VCaP (cell line): Measurements from ENCODE around the gene NEBL.

Experiments used
- H3K27ac ChIP-seq: fragments of 450-650 bp; 2 replicates; pipeline ENCODE4 v1.5.1; 2017
- TF ChIP-seq, protein P1 (sequence below): fragments of 450-650 bp; conservative IDR thresholded peaks from 2 replicates; pipeline ENCODE4 v1.5.1; 2017; ENCODE audit warnings: mild to moderate bottlenecking, moderate library complexity

The NEBL gene

DNA sequence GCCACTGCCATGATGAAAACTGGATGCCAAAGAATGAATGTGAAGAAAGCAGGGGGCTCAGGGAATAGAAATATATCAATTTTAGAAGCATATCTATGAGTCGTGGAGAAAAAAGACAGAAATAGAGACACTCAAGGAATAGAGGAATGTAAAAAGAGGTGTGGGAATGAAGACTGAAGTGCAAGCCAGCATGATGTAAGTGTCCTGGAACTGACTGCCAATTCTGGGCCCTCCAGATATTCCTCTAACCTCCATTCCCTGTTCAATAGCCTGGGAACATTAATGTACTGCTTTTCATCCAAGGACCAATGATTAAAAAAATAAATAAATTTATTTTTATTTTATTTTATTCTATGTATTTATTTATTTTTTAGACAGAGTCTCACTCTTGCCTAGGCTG lies 40.6 kb downstream of the NEBL start:
- TF ChIP-seq, protein P1, sequence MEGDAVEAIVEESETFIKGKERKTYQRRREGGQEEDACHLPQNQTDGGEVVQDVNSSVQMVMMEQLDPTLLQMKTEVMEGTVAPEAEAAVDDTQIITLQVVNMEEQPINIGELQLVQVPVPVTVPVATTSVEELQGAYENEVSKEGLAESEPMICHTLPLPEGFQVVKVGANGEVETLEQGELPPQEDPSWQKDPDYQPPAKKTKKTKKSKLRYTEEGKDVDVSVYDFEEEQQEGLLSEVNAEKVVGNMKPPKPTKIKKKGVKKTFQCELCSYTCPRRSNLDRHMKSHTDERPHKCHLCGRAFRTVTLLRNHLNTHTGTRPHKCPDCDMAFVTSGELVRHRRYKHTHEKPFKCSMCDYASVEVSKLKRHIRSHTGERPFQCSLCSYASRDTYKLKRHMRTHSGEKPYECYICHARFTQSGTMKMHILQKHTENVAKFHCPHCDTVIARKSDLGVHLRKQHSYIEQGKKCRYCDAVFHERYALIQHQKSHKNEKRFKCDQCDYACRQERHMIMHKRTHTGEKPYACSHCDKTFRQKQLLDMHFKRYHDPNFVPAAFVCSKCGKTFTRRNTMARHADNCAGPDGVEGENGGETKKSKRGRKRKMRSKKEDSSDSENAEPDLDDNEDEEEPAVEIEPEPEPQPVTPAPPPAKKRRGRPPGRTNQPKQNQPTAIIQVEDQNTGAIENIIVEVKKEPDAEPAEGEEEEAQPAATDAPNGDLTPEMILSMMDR: no peak
- H3K27ac ChIP-seq: no peak overlapping the region

DNA sequence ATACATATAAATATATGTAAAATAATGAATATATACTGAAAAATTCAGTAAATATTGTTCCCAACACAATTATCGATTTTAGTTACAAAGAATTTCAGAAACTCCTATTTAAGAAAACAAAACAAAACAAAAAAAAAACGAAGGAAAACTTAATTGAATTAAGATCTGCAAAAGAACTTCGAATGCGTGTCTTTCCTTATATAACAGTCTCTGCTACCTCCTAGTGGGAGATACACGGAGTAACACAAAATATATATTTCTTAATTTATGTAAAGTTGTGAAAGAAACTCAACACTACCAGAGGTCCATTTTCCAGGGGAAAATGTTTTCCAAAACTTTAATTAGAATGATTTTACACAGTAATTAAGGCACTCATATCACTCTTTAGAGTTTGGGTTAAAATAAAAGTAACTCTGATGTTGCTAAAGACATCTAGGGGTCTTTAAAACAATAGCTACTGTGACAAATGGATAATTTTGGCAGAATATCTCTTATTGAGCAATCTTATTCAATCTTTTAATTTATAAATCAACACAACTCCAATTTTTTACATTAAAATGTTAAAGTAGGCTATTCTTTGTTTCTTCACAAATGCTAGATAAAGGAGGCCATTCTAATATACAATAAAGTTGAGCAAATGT lies 41.6 kb downstream of the NEBL start:
- TF ChIP-seq, protein P1: peak; percentile 70
- H3K27ac ChIP-seq: no peak overlapping the region

DNA sequence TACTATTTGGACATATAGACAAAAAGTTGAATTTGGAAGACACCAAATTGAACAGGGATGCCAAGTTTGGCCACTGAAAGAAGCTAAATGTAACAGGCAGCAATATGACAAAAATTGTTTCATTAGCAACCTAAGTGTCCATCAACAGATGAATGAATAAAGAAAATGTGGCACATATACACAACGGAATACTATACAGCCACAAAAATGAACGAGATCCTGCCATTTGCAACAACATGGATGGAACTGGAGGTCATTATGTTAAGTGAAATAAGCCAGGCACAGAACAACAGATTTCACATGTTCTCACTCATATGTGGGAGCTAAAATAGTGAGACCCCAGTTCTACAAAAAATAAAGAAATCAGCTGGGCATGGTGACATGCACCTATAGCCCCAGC lies 43.8 kb downstream of the NEBL start:
- no peak overlapping the region for H3K27ac ChIP-seq
- TF ChIP-seq, protein P1: no peak

DNA sequence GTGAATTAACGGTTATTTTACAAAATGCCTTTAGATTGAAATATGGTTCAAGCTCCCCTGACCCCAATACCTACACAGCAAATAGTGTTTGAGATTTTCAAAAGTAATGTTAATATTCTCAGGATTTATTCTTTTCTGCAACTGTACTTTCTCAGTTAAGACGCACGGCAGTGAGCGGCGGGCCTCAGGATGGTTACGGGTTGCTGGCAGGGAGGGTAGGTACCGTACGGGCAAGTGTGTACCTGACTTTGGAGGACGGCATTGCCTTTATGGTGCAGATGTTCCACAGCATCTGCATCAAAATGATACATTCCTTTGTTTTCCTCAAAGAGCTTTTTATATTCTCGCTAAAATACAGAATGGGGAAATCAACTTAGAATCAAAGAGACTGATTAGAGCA lies 44.8 kb downstream of the NEBL start:
- TF ChIP-seq, protein P1: no peak
- no peak overlapping the region for H3K27ac ChIP-seq

DNA sequence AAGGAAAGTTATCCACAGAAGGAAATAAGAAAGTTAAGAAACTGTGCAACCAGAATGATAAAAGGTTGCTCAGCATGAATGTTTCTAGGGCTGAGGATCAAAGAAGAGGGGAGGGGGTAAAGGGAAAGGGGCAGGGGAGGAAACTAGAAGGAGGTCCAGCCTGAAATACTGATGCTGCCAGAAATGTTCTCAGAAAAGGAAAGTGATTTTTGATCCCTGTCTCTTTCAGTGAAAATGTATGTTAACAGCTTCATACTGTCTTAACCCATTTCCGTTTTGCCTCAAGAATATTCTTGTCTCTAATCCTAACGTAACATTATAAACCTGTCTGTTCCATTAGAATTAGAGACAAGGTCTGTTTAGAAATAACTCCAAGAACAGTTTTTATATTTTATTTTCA lies 49.6 kb downstream of the NEBL start:
- TF ChIP-seq, protein P1: no peak
- no peak overlapping the region for H3K27ac ChIP-seq

DNA sequence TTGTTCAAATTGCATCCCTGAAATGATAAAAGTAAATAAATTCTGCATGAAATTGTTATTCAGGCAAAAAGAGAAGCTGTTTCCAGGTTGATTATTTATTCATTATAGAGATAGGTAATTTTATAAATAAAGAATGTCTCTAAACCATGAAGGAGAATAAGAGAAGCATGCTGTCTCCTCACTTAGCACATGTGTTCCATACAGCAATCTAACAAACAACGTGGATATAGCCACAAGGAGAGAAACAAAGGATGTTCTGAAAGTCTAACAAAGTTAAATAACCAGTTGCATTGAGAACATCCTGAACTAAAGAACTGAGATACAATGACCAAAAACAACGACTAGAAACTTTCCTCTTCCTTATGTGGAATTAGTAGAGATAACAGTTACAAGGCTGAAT lies 50.8 kb downstream of the NEBL start:
- TF ChIP-seq, protein P1: no peak
- no peak overlapping the region for H3K27ac ChIP-seq

DNA sequence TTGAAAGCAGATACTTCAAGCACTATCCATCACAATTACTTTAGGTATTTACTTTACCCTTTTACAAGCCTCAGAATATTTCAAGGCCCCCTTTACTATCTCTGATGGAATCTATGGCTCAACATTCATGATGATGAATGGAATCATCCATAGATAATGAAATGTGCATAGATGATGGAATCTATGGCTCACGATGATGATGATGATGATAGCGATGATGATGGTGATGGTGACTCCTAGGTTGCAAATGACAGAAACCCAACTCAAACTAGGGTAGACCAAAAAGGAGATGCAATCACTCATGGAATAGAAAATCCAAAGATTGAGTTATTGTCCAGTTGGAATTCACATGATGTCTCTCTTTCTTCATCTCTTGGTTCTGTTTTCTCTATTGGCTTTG lies 55.7 kb downstream of the NEBL start:
- TF ChIP-seq, protein P1: no peak
- H3K27ac ChIP-seq: no peak overlapping the region
